Activated CD4-positive, alpha-beta T cell treated with anti-CD3 and anti-CD28 coated beads, Interleukin-2, Interleukin-4, amounts not matched to agents 100 ng/mL and 50 ng/mL, durations not matched to agents 16 hours and 8 hours (primary cell): ENCODE results near the gene PLCB3.

Experiments
- DNase-seq: peaks from one replicate; pipeline ENCODE4 v3.0.0-alpha.2; 2020; ENCODE audit warnings: low spot score

PLCB3 gene

DNA sequence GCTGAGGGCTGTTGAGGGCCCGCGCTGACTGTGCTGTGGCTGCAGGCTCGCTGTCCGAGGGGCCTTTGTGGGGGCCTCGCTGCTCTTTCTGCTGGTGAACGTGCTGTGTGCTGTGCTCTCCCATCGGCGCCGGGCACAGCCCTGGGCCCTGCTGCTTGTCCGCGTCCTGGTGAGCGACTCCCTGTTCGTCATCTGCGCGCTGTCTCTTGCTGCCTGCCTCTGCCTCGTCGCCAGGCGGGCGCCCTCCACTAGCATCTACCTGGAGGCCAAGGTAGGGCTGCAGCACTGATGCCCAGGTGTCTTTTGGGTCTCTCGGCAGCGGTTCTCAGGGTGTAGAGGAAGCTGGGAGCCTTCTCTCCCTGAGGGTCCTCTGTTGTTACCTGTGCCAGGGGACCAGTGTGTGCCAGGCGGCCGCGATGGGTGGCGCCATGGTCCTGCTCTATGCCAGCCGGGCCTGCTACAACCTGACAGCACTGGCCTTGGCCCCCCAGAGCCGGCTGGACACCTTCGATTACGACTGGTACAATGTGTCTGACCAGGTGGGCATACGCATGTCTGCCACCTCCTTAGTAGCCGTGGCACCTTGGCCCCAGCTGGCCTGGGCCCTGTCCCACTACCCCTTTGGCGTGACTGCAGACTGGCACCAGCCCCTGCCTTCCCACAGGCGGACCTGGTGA is 36.5 kb downstream of the PLCB3 start:
- DNase-seq = no peak

DNA sequence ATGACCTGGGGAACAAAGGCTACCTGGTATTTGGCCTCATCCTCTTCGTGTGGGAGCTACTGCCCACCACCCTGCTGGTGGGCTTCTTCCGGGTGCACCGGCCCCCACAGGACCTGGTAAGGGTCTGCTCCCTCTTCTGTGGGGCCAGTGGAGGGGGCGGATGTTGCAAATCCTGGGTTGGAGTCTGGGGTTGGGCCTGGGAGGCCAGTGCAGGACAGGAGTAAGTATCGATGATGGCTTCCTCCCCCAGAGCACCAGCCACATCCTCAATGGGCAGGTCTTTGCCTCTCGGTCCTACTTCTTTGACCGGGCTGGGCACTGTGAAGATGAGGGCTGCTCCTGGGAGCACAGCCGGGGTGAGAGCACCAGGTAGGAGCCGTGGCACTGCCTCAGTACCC is 37.0 kb downstream of the PLCB3 start:
- no peak for DNase-seq

DNA sequence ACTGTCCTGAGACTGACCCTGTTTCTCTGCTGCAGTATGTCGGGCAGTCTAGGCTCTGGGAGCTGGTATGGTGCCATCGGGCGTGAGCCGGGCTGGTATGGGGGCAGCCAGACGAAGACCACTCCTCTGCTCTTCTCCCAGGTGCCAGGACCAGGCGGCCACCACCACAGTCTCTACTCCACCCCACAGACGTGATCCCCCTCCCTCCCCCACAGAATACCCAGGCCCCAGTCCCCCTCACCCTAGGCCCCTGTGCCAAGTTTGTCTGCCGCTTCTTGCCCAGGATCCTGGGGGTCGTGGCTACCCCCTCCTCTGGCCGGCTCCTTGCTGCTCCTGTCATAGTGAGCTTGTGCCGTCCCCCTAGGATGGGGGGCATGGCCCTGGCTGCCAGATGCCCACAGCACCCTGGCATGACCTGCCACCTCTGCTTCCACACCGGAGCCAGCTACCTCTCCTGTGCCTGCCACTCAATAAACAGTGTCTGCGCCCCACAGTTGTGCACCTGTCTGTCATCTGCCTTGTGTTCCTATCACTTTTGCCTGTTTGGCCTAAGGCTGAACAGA is 37.8 kb downstream of the PLCB3 start:
- no peak for DNase-seq

- no peak for DNase-seq
These were observed 39.3 kb downstream of the PLCB3 start for GRCh38 chr11:64290352-64291261.

DNA sequence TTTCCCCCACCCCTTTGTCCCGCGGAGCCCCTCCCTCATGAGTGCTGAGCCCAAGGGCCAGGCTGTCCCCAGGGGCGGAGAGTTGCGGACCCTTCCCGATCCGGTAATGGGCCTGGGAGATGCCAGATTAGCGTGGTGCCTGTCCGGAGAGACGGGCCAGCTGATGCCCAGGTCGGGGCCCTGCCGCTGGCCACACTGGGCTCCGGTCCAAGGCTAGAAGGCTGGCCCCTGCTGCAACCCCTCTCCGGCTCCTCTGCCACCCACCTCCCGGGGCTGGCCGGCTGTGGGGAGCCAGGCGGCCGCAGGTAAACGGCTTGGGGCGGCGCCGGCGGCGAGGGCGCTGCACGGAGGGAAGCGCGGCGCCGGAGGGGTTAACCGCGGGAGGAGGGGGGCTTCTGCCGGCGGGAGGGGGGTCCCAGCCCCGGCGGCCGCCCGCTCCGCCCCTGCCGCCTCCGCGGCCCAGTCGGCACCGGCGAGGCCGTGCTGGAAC is 40.0 kb downstream of the PLCB3 start, which contains the start of gene KCNK4:
Gene KCNK4 (plus strand): TSS at position 41 of the 490 bp plus-strand sequence. CDS start 1,717 bp downstream, outside the sequence.
- DNase-seq = no peak

DNA sequence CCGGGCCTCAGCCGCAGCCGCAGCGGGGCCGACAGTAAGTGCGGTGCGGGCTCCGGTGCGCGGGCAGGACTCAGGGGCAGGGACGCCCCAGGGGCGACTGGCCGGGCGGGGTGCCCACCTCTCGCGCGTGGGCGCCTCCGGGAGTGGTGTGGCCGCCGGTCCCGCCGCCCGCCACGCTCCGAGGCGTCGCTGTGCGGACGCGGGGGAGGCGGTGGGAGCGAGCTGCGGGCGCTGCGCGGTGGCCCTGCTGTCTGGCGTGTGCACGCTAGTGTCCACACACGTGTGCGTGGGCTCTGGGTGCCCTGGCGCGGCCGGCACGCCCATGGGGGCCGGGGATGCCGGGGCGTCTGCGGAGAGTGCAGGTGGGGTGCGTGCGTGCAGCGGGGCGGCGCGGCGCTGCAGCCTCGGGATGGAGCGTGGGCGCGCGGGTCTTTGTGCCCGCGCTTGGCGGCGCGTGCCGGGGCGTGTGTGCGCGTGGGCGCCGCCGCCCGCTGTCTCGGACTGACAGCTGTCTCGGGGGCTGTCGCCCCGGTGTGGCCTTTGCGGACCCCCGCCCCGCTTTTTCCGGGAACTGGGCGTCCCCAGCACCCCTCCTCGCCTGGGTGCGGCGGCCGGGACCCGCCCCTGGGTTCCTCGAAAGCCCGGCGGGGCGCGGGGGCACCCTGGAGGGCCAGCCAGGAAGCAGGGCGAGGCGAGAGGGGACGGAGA is 40.6 kb downstream of the PLCB3 start:
- DNase-seq = no peak

DNA sequence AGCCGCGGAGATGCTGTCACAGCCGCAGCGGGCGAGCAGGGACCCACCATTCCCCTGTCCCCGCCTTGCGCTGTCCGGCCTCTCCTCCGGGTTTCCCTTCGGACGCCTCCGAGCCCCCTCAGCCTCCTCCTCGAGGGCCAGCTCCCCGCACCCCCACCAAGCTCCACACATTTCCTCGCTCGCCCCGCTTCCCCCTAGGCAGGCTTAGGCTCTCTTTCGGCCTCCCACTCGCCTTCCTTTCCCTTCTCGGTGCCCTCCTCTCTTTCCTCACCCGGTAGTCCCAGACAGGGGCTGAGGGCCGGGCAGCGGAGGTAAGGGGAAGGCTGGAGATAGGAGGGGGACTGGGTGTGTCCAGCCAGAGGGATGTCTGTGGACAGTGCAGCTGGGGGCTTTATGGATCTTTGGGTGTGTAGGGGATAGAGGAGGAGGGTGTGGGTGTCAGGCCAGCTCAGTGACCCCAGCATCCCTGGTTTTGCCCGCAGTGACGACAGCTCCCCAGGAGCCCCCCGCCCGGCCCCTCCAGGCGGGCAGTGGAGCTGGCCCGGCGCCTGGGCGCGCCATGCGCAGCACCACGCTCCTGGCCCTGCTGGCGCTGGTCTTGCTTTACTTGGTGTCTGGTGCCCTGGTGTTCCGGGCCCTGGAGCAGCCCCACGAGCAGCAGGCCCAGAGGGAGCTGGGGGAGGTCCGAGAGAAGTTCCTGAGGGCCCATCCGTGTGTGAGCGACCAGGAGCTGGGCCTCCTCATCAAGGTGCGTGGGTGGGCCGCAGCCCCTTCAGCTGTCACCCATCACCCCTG is 41.3 kb downstream of the PLCB3 start:
- no peak for DNase-seq

- no peak for DNase-seq
These were observed 43.4 kb downstream of the PLCB3 start for GRCh38 chr11:64294774-64295173.

DNA sequence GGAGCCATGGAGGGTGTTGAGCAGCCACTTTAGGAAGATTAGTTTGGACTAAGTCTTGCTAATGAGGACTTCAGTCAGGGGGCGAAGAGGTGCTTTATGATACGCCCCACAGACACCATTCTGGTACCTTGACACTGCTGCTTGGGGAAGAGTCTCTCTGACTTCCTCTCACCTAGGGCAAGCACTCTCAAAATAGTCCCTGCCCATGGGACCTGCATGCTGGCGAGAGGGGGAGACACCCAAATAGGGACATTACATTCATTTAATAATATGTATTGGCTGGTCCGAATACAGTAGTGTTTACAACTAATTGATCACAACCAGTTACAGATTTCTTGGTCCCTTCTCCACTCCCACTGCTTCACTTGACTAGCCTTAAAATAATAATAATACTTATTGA is 44.4 kb downstream of the PLCB3 start:
- DNase-seq = no peak

DNA sequence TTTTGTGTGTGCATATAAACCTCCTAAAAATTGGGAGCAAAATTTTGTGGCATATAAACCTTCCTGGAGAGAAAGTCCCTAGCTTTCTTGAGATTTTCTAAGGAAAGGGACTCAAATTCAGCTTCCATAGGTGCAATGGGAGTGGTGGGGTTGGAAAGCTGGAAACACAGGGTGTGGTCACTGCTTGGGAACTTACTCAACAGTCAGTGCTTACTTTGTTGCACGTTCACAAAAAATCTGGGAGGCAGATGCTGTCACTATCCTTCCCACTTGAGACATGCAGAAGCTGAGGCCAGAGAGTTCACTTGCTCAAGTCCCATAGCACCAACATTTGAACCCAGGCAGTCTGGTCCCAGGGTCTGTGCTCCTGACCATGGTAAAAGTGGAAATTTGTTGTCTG is 44.9 kb downstream of the PLCB3 start:
- no peak for DNase-seq

GRCh38 chr11:64296830-64297698 is 45.7 kb downstream of the PLCB3 start:
- DNase-seq = no peak

GRCh38 chr11:64297699-64298358 is 46.5 kb downstream of the PLCB3 start:
- no peak for DNase-seq

DNA sequence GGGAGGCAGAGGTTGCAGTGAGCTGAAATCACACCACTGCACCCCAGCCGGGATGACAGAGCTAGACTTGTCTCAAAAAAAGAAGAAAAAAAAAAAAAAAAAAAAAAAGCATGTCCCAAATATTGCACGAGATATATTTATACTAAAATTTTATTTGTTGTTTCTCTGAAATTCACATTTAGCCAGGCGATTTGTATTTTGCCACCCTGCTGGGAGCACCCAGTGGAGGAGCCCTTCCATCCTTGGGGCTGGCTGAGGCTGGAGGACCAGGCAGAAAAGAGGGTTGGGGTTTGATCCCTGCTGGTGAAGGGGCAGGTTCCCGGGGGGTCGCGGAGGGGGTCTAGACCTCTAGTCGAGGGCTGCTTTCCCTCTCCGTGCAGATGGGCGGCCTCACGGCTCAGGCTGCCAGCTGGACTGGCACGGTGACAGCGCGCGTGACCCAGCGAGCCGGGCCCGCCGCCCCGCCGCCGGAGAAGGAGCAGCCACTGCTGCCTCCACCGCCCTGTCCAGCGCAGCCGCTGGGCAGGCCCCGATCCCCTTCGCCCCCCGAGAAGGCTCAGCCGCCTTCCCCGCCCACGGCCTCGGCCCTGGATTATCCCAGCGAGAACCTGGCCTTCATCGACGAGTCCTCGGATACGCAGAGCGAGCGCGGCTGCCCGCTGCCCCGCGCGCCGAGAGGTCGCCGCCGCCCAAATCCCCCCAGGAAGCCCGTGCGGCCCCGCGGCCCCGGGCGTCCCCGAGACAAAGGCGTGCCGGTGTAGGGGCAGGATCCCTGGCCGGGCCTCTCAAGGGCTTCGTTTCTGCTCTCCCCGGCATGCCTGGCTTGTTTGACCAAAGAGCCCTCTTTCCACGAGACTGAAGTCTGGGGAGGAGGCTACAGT is 47.9 kb downstream of the PLCB3 start:
- no peak for DNase-seq

DNA sequence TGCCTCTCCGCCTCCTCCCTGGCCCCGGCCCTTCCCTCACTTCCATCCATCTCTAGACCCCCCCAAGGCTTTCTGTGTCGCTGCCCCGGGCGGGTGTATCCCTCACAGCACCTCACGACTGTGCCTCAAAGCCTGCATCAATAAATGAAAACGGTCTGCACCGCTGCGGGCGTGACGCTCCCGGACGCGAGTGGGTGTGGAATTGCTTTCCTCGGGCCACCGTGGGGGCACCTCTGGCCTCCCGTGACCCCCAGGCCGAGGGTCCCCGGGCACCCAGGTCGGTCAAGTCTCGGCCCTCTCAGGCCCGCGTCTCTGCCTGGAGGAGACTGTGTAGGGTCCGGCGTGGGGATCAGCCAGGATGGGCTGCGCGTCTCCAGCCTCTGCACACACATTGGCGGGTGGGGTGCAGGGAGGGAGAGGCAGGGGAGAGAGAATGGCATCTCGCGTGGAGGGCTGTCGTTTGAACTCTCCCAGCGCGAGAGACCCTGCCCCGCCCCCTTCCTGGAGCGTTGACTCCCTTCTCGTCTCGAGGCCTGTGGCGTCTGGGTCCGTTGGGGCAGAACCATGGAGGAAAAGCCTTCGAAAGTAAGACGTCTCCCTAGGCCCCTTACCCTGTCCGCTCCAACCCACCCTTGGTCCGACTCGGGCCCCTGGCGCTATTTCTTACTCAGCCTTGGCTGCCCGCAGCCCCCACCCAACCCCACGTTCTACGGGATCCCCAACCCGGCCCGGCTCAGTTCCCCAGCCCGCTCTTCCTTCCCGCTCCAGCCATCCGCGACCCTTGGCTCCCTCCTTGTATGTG is 48.7 kb downstream of the PLCB3 start, which contains the start of gene CATSPERZ:
Gene CATSPERZ (plus strand): TSS at position 512 of the 802 bp plus-strand sequence. CDS start 53 bp downstream, at position 565.
- no peak for DNase-seq

GRCh38 chr11:64303109-64304031 is 52.0 kb downstream of the PLCB3 start:
- no peak for DNase-seq

- DNase-seq = no peak
These were observed 52.6 kb downstream of the PLCB3 start for GRCh38 chr11:64304032-64304315.
